Kidney (tissue), 14 donors: ENCODE results near the gene MSANTD1. TPM values are rescaled to one million over a fixed set of nuclear protein-coding genes. Genes with fewer than 3 reads are reported as not detected.
A peak's percentile ranks its signal among the peaks of the same experiment; 100 is the strongest.

ENCODE experiments used
- DNase-seq, 5 donors: peaks; one replicate each; pipeline ENCODE4 v3.0.0-alpha.2; 2013 to 2020
- FAIRE-seq: peaks from 2 replicates; lab custom pipeline; 2012; peaks lifted over from hg19 to GRCh38; lab: Jason Lieb, UNC
- H3K27ac ChIP-seq, 2 donors: one replicate each; pipeline ENCODE4 v1.7.0; 2013; ENCODE audit warnings: low read depth in 2 of 2, low read length in 2 of 2, inconsistent platforms in 1 of 2
- H3K27me3 ChIP-seq: one replicate; pipeline ENCODE4 v1.7.1; 2013; ENCODE audit warnings: low read length, inconsistent platforms; ENCODE audit not compliant: control insufficient read depth, insufficient read depth
- H3K36me3 ChIP-seq, 3 donors: one replicate each; pipeline versions ENCODE4 v1.7.0 to v1.7.1; 2013; ENCODE audit warnings: low read length in 3 of 3, control low read depth in 1 of 3, inconsistent platforms in 1 of 3; ENCODE audit not compliant: insufficient read depth in 3 of 3, control insufficient read depth in 2 of 3
- H3K4me1 ChIP-seq, 3 donors: one replicate each; pipeline versions ENCODE4 v1.7.0 to v1.7.1; 2013; ENCODE audit warnings: low read length in 3 of 3, inconsistent platforms in 1 of 3, low read depth in 1 of 3; ENCODE audit not compliant: control insufficient read depth in 2 of 3, insufficient read depth in 2 of 3
- H3K4me3 ChIP-seq, 3 donors: one replicate each; pipeline versions ENCODE4 v1.7.0 to v1.8.1; 2013; ENCODE audit warnings: low read length in 3 of 3, control low read depth in 1 of 3, inconsistent platforms in 1 of 3
- H3K9ac ChIP-seq, 3 donors: one replicate each; pipeline versions ENCODE4 v1.7.0 to v1.7.1; 2013; ENCODE audit warnings: low read length in 3 of 3, control low read depth in 1 of 3, inconsistent platforms in 1 of 3
- H3K9me3 ChIP-seq, 3 donors: one replicate each; pipeline versions ENCODE4 v1.7.0 to v1.7.1; 2013; ENCODE audit warnings: low read length in 3 of 3, control low read depth in 1 of 3, inconsistent platforms in 1 of 3; ENCODE audit not compliant: control insufficient read depth in 2 of 3, insufficient read depth in 1 of 3
- CTCF ChIP-seq: IDR thresholded peaks from 3 replicates; pipeline ENCODE4 v1.5.1; 2012; ENCODE audit warnings: mild to moderate bottlenecking, moderate library complexity, borderline replicate concordance; ENCODE audit not compliant: insufficient read depth; ENCODE audit errors: extremely low read depth
- intact Hi-C: fragments of 100-400 bp; cut with DNase I; formaldehyde crosslinking; loops from one replicate; pipeline ENCODE4 v1.11.1; 2022
- polyA plus RNA-seq: library from polyadenylated mRNA; stranded (reverse); fragments of 350-450 nt; fragmentation: Illumina TruSeq; extraction: RNeasy Lipid Tissue Mini Kit (QIAGEN cat#74804); gene quantifications from one replicate; pipeline ENCODE4 v1.2.3, GENCODE V29; 2014; ENCODE audit warnings: low read depth, low replicate concordance; ENCODE audit not compliant: insufficient read depth
- total RNA-seq: library from RNA; stranded (reverse); fragmentation: NEBNext Ultra II Directional; extraction: Animal tissue kit (Norgen Biotek cat#: 25700); gene quantifications from one replicate; pipeline ENCODE4 v1.2.1, GENCODE V29; 2021
- donor health status: control.
- donor health status: control.
- donor health status: control.
- donor health status: control.
- donor health status: control.
- donor health status: DM: yes; HTN: yes; CAD: no.
- donor health status: Normal renal cell carcinoma (clear cell type).

The MSANTD1 gene
- total and polyA plus RNA-seq, 2 donors from 2014 or later = 0.91 TPM; not detected in 1

- Histone ChIP-seq H3K36me3 (no peaks in the 10 kb centered on the region), H3K4me3 (no peak overlapping the region), H3K27ac (no peak overlapping the region), H3K9ac (no peak overlapping the region), H3K9me3 (no peaks in the 10 kb centered on the region), H3K27me3 (no peaks in the 10 kb centered on the region), H3K4me1 (peaks cover 0 to 6% (median 2%) of the 10 kb centered on the region in 3 donors)
- intact Hi-C loops = no loop called here
- FAIRE-seq = no peak
- DNase-seq = peak in 2 of 5 donors; percentile 53 to 69
- TF ChIP-seq CTCF = no peak
Measured at GRCh38 chr4:3249711-3250437, 915 bp downstream of the MSANTD1 start.

- TF ChIP-seq CTCF = no peak
Measured at GRCh38 chr4:3250438-3250955, 1.5 kb downstream of the MSANTD1 start.

GRCh38 chr4:3250956-3251690 is 2.2 kb downstream of the MSANTD1 start:
- peak; percentile 63 to 83 (median 69) for DNase-seq
- Histone ChIP-seq H3K4me3 (no peak overlapping the region), H3K4me1 (peaks cover 0 to 6% (median 2%) of the 10 kb centered on the region in 3 donors), H3K9me3 (no peaks in the 10 kb centered on the region), H3K36me3 (no peaks in the 10 kb centered on the region), H3K27ac (peak overlapping the region; percentile 37 to 71), H3K27me3 (no peaks in the 10 kb centered on the region), H3K9ac (no peak overlapping the region)
- intact Hi-C loops = no loop called here
- no peak for TF ChIP-seq CTCF
- no peak for FAIRE-seq

More at GRCh38 chr4:3250438-3250955, 1.5 kb downstream of the MSANTD1 start:
- Histone ChIP-seq H3K27me3 (no peaks in the 10 kb centered on the region), H3K4me3 (no peak overlapping the region), H3K9me3 (no peaks in the 10 kb centered on the region), H3K9ac (no peak overlapping the region), H3K4me1 (peaks cover 0 to 6% (median 2%) of the 10 kb centered on the region in 3 donors), H3K27ac (peak overlapping the region; percentile 37 to 71), H3K36me3 (no peaks in the 10 kb centered on the region)
- intact Hi-C loops = no loop called here
- DNase-seq (peak in 4 of 5 donors; percentile 45 to 87 (median 66)), FAIRE-seq (no peak)
